Skeletal muscle tissue (tissue), 4 donors: Measurements from ENCODE around the gene NTF3. TPM values are rescaled to one million over a fixed set of nuclear protein-coding genes. Genes with fewer than 3 reads are reported as not detected.

Experiments
- H3K27ac ChIP-seq: one replicate; pipeline ENCODE4 v1.7.0; 2013; ENCODE audit warnings: mild to moderate bottlenecking, low read depth, low read length, inconsistent platforms
- H3K27me3 ChIP-seq, 3 donors: one replicate each; pipeline ENCODE4 v1.7.0; 2013; ENCODE audit warnings: low read length in 3 of 3; ENCODE audit not compliant: control insufficient read depth in 3 of 3, insufficient read depth in 3 of 3
- H3K36me3 ChIP-seq, 3 donors: one replicate each; pipeline ENCODE4 v1.7.0; 2013; ENCODE audit warnings: low read length in 3 of 3; ENCODE audit not compliant: control insufficient read depth in 3 of 3, insufficient read depth in 3 of 3
- H3K4me1 ChIP-seq, 3 donors: one replicate each; pipeline ENCODE4 v1.7.0; 2013; ENCODE audit warnings: low read length in 3 of 3, mild to moderate bottlenecking in 3 of 3; ENCODE audit not compliant: control insufficient read depth in 3 of 3, insufficient read depth in 3 of 3
- H3K4me3 ChIP-seq, 3 donors: one replicate each; pipeline ENCODE4 v1.7.0; 2013; ENCODE audit warnings: low read length in 3 of 3
- H3K9ac ChIP-seq, 3 donors: one replicate each; pipeline ENCODE4 v1.7.0; 2013; ENCODE audit warnings: low read length in 3 of 3, mild to moderate bottlenecking in 3 of 3, moderate library complexity in 2 of 3, low read depth in 1 of 3
- H3K9me3 ChIP-seq, 3 donors: one replicate each; pipeline ENCODE4 v1.7.0; 2013; ENCODE audit warnings: low read length in 3 of 3; ENCODE audit not compliant: control insufficient read depth in 3 of 3
- total RNA-seq: library from RNA; depleted of rRNA; stranded (reverse); fragments of >200 nt; gene quantifications from one replicate; pipeline ENCODE4 v1.2.3, GENCODE V29; 2014
- donor health status: Osteomylitis.

The NTF3 gene
- total RNA-seq, 1 donor from 2014 or later, result 2.6 TPM

- H3K4me3 ChIP-seq, result no peak overlapping the region
- H3K4me1 ChIP-seq, result peaks cover 0 to 13% (median 10%) of the 10 kb centered on the region in 3 donors
- no peaks in the 10 kb centered on the region for H3K9me3 ChIP-seq
- no peaks in the 10 kb centered on the region for H3K36me3 ChIP-seq
- H3K9ac ChIP-seq, result no peak overlapping the region
- peaks cover 8 to 21% (median 17%) of the 10 kb centered on the region in 3 donors for H3K27me3 ChIP-seq
- H3K27ac ChIP-seq, result no peak overlapping the region
Observed at GRCh38 chr12:5507401-5507935, 75.6 kb downstream of the NTF3 start.

- Histone ChIP-seq H3K9ac (no peak overlapping the region), H3K4me3 (no peak overlapping the region), H3K36me3 (no peaks in the 10 kb centered on the region), H3K27me3 (peaks cover 8 to 21% (median 17%) of the 10 kb centered on the region in 3 donors), H3K4me1 (peaks cover 0 to 13% (median 10%) of the 10 kb centered on the region in 3 donors), H3K27ac (no peak overlapping the region), H3K9me3 (no peaks in the 10 kb centered on the region)
Observed at GRCh38 chr12:5507944-5508343, 76.0 kb downstream of the NTF3 start.

GRCh38 chr12:5509102-5509501 is 77.2 kb downstream of the NTF3 start:
- Histone ChIP-seq H3K27ac (no peak overlapping the region), H3K9ac (no peak overlapping the region), H3K9me3 (no peaks in the 10 kb centered on the region), H3K4me3 (no peak overlapping the region), H3K36me3 (no peaks in the 10 kb centered on the region), H3K27me3 (peaks cover 8 to 24% (median 17%) of the 10 kb centered on the region in 3 donors), H3K4me1 (peaks cover 0 to 13% (median 10%) of the 10 kb centered on the region in 3 donors)

GRCh38 chr12:5509557-5509956 is 77.6 kb downstream of the NTF3 start:
- Histone ChIP-seq H3K9me3 (no peaks in the 10 kb centered on the region), H3K4me3 (no peak overlapping the region), H3K4me1 (peaks cover 0 to 13% (median 10%) of the 10 kb centered on the region in 3 donors), H3K27me3 (peaks cover 8 to 19% (median 15%) of the 10 kb centered on the region in 3 donors), H3K36me3 (no peaks in the 10 kb centered on the region), H3K9ac (no peak overlapping the region), H3K27ac (no peak overlapping the region)

- H3K4me1 ChIP-seq, result peaks cover 0 to 13% (median 10%) of the 10 kb centered on the region in 3 donors
- peaks cover 8 to 19% (median 15%) of the 10 kb centered on the region in 3 donors for H3K27me3 ChIP-seq
- H3K27ac ChIP-seq, result no peak overlapping the region
- H3K36me3 ChIP-seq, result no peaks in the 10 kb centered on the region
- H3K9ac ChIP-seq, result no peak overlapping the region
- no peak overlapping the region for H3K4me3 ChIP-seq
- H3K9me3 ChIP-seq, result no peaks in the 10 kb centered on the region
Observed at GRCh38 chr12:5510251-5510805, 78.4 kb downstream of the NTF3 start.

GRCh38 chr12:5511256-5511643 is 79.3 kb downstream of the NTF3 start:
- Histone ChIP-seq H3K4me1 (peaks cover 0 to 13% (median 10%) of the 10 kb centered on the region in 3 donors), H3K4me3 (no peak overlapping the region), H3K9me3 (no peaks in the 10 kb centered on the region), H3K9ac (no peak overlapping the region), H3K27me3 (peaks cover 8 to 19% (median 15%) of the 10 kb centered on the region in 3 donors), H3K27ac (no peak overlapping the region), H3K36me3 (no peaks in the 10 kb centered on the region)

GRCh38 chr12:5511644-5512600 is 80.0 kb downstream of the NTF3 start:
- Histone ChIP-seq H3K27ac (no peak overlapping the region), H3K36me3 (no peaks in the 10 kb centered on the region), H3K9ac (no peak overlapping the region), H3K9me3 (no peaks in the 10 kb centered on the region), H3K4me3 (peak overlapping the region in 2 of 3 donors; percentile 18 to 22), H3K27me3 (peaks cover 8 to 19% (median 15%) of the 10 kb centered on the region in 3 donors), H3K4me1 (peaks cover 0 to 10% (median 9%) of the 10 kb centered on the region in 3 donors)

- Histone ChIP-seq H3K4me3 (no peak overlapping the region), H3K36me3 (no peaks in the 10 kb centered on the region), H3K27ac (no peak overlapping the region), H3K4me1 (peaks cover 0 to 10% (median 9%) of the 10 kb centered on the region in 3 donors), H3K9ac (no peak overlapping the region), H3K27me3 (peaks cover 8 to 19% (median 15%) of the 10 kb centered on the region in 3 donors), H3K9me3 (no peaks in the 10 kb centered on the region)
Observed at GRCh38 chr12:5512601-5512970, 80.7 kb downstream of the NTF3 start.

GRCh38 chr12:5513406-5513805 is 81.5 kb downstream of the NTF3 start:
- Histone ChIP-seq H3K27ac (no peak overlapping the region), H3K4me3 (no peak overlapping the region), H3K9ac (no peak overlapping the region), H3K4me1 (peaks cover 0 to 10% (median 9%) of the 10 kb centered on the region in 3 donors), H3K27me3 (peaks cover 8 to 19% (median 15%) of the 10 kb centered on the region in 3 donors), H3K36me3 (no peaks in the 10 kb centered on the region), H3K9me3 (no peaks in the 10 kb centered on the region)
